Heart left ventricle (tissue), 16 donors: Measurements from ENCODE around the gene CSTF1. TPM values are rescaled to one million over a fixed set of nuclear protein-coding genes. Genes with fewer than 3 reads are reported as not detected.
A peak's percentile ranks its signal among the peaks of the same experiment; 100 is the strongest.

Experiments
- ATAC-seq, 4 donors: fragments of 200-7000 bp; cut with Tn5 transposase; one replicate each; pipeline ENCODE4 v1.9.1; 2020 to 2022; ENCODE audit warnings: moderate library complexity in 4 of 4, mild to moderate bottlenecking in 3 of 4, moderate number of reproducible peaks in 1 of 4
- DNase-seq, 5 donors: peaks; one replicate each; pipeline ENCODE4 v3.0.0-alpha.2; 2020
- H3K27ac ChIP-seq, 12 donors: fragments of 200-600 bp; sonication (generic) in 4 of 12; one replicate each; pipeline versions ENCODE4 v1.5.0 to v1.8.0; 2016 to 2022; ENCODE audit warnings: mild to moderate bottlenecking in 2 of 12
- H3K27me3 ChIP-seq, 9 donors: fragments of 200-600 bp; sonication (generic) in 2 of 9; one replicate each; pipeline versions ENCODE4 v1.5.1 to v1.8.0; 2016 to 2022; ENCODE audit warnings: mild to moderate bottlenecking in 3 of 9
- H3K36me3 ChIP-seq, 9 donors: fragments of 200-600 bp; sonication (generic) in 2 of 9; one replicate each; pipeline versions ENCODE4 v1.5.0 to v1.8.0; 2018 to 2022; ENCODE audit warnings: mild to moderate bottlenecking in 2 of 9
- H3K4me1 ChIP-seq, 12 donors: fragments of 200-600 bp; sonication (generic) in 4 of 12; one replicate each; pipeline versions ENCODE4 v1.5.0 to v1.8.0; 2016 to 2022; ENCODE audit warnings: mild to moderate bottlenecking in 3 of 12
- H3K4me3 ChIP-seq, 12 donors: fragments of 200-600 bp; sonication (generic) in 4 of 12; one replicate each; pipeline versions ENCODE4 v1.5.0 to v1.8.0; 2017 to 2022; ENCODE audit warnings: mild to moderate bottlenecking in 9 of 12, moderate library complexity in 4 of 12
- H3K9me3 ChIP-seq, 12 donors: fragments of 200-600 bp; sonication (generic) in 4 of 12; one replicate each; pipeline versions ENCODE4 v1.5.0 to v1.8.0; 2016 to 2022; ENCODE audit warnings: mild to moderate bottlenecking in 1 of 12
- POLR2A ChIP-seq, 2 donors: fragments of 450-650 bp; IDR thresholded peaks; one replicate each; pipeline ENCODE4 v1.6.1; 2017; ENCODE audit warnings: antibody characterized with exemption in 2 of 2, mild to moderate bottlenecking in 2 of 2, moderate library complexity in 2 of 2
- WGBS, 4 donors: extraction: QIAGEN DNeasy Blood & Tissue Kit in 2 of 4; methylation state at CpG; one replicate each; pipeline versions ENCODE4 v1.1.5 to v1.1.7; 2013 to 2018; 5-methylcytosine and 5-hydroxymethylcytosine counted together
- intact Hi-C, 10 donors: fragments of 100-400 bp; cut with DNase I; formaldehyde crosslinking; loops; one replicate each; pipeline versions ENCODE4 v1.11.1 to v1.14.2; 2022
- polyA plus RNA-seq, 2 donors: library from polyadenylated mRNA; stranded (reverse); fragments of 200-250 nt; gene quantifications; one replicate each; pipeline ENCODE4 v1.2.3, GENCODE V29; 2013
- total RNA-seq, 9 donors: library from RNA; depleted of rRNA in 2 of 9; stranded (reverse); fragments of >200 nt in 2 of 9; fragmentation: NEBNext Ultra II Directional in 3 of 9; extraction: Animal tissue kit (Norgen Biotek cat#: 25700) in 3 of 9; gene quantifications; one replicate each; pipeline versions ENCODE4 v1.1.0 to v1.2.4, GENCODE V29; 2016 to 2023
- TF ChIP-seq, protein P1 (sequence below), 12 donors: fragments of 200-600 bp; sonication (generic) in 4 of 12; IDR thresholded peaks; one replicate each; pipeline versions ENCODE4 v1.5.0 to v1.8.0; 2018 to 2022; ENCODE audit warnings: antibody characterized with exemption in 12 of 12, mild to moderate bottlenecking in 5 of 12
- donor health status: ischemic (EF 13 %, LVEDD 7.1; RV severe dilation, severe dysfunction).
- donor health status: healthy with polysubstance abuse.
- donor health status: DM: no; HTN: yes; CAD: no.
- donor health status: DM: no; HTN: no; CAD: no.
- donor health status: ischemic (EF 25% LVEDD 6.9; RV normal size, moderate dysfunction).
- donor health status: ischemic (EF 25% LVEDD 5.7; RV mildly dilated, moderate dysfunction).
- donor health status: healthy.
- donor health status: DM: yes; HTN: yes; CAD: no.
- donor health status: ischemic (EF 35%, LVEDD 5.7; RV mildly dilated, moderate dysfunction).
- donor health status: nonischemic (EF 11% LVEDD 7.7; RV severe dilation, severe dysfunction).
- donor health status: DM: yes; HTN: yes; CAD: no.
- donor health status: PGD.
- donor health status: ischemic (EF 29% LVEDD 5.4; RV normal size, mild dysfunction).
- donor health status: nonischemic (EF 23%, LVEDD 6.1; RV moderate dilation, normal function).

CSTF1 gene
- total and polyA plus RNA-seq, 11 donors, result 4.2 to 27.3 (median 21.4) TPM

DNA sequence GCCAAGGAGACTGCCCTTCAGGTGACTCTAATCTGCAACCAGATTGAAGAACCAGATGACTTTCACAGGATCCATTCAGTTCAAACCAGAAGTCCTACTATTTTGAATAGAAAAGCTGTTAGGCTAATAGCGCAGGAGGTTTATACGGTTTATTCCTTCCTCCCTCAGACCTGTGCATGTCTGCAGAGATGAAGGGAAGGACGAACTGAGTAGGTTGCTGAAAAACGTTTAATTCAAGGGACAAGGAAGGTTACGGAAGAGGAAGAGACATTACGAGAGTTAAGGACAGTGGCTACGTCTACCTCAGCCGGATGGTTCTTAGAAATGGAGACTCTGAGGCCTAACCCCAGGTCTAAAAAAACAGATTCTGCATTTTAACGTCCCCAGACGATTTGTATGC, 1.4 kb upstream of the CSTF1 start:
- TF ChIP-seq, protein P1, sequence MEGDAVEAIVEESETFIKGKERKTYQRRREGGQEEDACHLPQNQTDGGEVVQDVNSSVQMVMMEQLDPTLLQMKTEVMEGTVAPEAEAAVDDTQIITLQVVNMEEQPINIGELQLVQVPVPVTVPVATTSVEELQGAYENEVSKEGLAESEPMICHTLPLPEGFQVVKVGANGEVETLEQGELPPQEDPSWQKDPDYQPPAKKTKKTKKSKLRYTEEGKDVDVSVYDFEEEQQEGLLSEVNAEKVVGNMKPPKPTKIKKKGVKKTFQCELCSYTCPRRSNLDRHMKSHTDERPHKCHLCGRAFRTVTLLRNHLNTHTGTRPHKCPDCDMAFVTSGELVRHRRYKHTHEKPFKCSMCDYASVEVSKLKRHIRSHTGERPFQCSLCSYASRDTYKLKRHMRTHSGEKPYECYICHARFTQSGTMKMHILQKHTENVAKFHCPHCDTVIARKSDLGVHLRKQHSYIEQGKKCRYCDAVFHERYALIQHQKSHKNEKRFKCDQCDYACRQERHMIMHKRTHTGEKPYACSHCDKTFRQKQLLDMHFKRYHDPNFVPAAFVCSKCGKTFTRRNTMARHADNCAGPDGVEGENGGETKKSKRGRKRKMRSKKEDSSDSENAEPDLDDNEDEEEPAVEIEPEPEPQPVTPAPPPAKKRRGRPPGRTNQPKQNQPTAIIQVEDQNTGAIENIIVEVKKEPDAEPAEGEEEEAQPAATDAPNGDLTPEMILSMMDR (IDR thresholded peaks at IDR 0.05), result no peak
- no peak for TF ChIP-seq POLR2A (IDR thresholded peaks at IDR 0.05)
- intact Hi-C loops, result loop anchor here in 3 of 10 donors (5.0 to 10.0 kb wide), 3 partner anchors 34 to 184 kb away; partner anchors contain the start of genes FAM210B (in 1 of the 3) and RTF2 (in 1 of the 3)
- Histone ChIP-seq H3K4me1 (peaks cover 0 to 32% (median 20%) of the 10 kb centered on the region in 12 donors), H3K36me3 (peaks cover 0 to 34% (median 9%) of the 10 kb centered on the region in 9 donors), H3K27me3 (no peaks in the 10 kb centered on the region), H3K9me3 (no peaks in the 10 kb centered on the region), H3K27ac (no peak overlapping the region), H3K4me3 (peak overlapping the region in 10 of 12 donors; percentile 73 to 93 (median 84))
- 19 to 28% (median 25%) methylated on average over 10 of the region's 10 CpGs for WGBS, 4 donors
- ATAC-seq (no peak), DNase-seq (no peak)

DNA sequence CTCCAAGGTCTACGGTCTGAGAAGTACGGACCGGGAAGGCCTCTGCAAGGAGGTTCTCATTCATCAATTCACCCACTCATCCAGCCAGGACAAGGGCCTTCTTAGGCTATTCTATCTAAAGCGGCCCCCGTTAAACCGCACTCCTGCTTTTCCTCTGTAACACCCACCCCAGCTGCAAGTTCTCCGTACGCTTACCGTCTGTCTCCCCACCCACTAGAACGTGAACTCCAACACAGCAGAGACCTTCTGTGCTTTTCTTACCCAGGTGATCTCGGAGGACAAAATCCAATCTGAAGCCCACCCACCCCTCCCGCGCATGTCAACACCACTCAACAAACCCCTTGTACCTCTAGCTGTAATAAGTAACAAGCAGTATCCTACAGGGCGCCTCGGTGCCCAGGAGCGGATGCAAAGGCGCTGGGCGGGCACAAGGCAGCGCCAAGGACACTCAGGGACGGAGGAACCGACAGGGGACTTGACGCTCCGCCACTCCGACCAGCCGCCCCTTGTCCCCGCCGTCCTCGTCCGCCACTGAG, 781 bp upstream of the CSTF1 start:
- Histone ChIP-seq H3K36me3 (peaks cover 0 to 34% (median 14%) of the 10 kb centered on the region in 9 donors), H3K27me3 (no peaks in the 10 kb centered on the region), H3K9me3 (no peaks in the 10 kb centered on the region), H3K4me3 (peak overlapping the region; percentile 64 to 93 (median 80)), H3K27ac (peak overlapping the region; percentile 61 to 94 (median 88)), H3K4me1 (peaks cover 0 to 32% (median 20%) of the 10 kb centered on the region in 12 donors)
- no peak for DNase-seq
- TF ChIP-seq, protein P1 (IDR thresholded peaks at IDR 0.05), result no peak
- no peak for TF ChIP-seq POLR2A (IDR thresholded peaks at IDR 0.05)
- WGBS, 4 donors, result 0 to 1% (median 1%) methylated on average over 26 to 29 of the region's 29 CpGs
- intact Hi-C loops, result loop anchor here in 7 of 10 donors (1.0 to 10.0 kb wide), 7 partner anchors 32 to 183 kb away; partner anchors contain the start of genes RTF2 (in 6 of the 7) and FAM210B (in 2 of the 7)
- ATAC-seq, result peak; percentile 5 to 39 (median 34)

DNA sequence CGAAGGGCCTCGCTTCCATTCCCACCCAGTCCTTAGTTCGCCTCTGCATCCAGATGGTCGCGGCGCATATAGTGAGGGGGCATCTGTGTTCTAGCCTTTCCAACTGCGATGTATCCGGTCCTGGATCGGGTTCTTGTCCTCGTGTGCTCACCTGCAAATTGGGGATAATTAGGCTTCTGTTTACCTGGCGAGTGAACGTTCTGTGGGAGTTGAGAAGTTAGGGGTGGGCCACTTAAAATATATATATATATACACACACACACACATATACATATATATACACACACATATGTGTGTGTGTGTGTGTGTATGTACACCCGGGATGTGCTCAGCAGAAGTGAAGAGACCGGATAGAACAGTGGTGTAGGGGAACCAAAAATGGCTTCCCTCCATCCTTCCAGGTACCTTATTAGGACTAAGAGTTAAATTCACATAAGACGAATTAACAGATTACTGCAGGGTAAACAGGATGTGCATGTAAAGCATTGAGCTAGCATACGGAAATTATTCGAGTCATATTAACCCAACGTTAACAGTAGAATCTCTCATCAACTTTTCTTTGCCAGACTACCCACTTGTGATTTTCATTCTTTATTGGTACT, 537 bp downstream of the CSTF1 start:
- intact Hi-C loops, result loop anchor here in 7 of 10 donors (1.0 to 10.0 kb wide), 7 partner anchors 34 to 182 kb away; partner anchors contain the start of genes RTF2 (in 6 of the 7) and FAM210B (in 2 of the 7)
- Histone ChIP-seq H3K27ac (peak overlapping the region; percentile 61 to 94 (median 88)), H3K4me1 (peaks cover 0 to 32% (median 20%) of the 10 kb centered on the region in 12 donors), H3K27me3 (no peaks in the 10 kb centered on the region), H3K36me3 (peaks cover 0 to 36% (median 28%) of the 10 kb centered on the region in 9 donors), H3K9me3 (no peaks in the 10 kb centered on the region), H3K4me3 (peak overlapping the region; percentile 64 to 93 (median 80))
- ATAC-seq (peak in 1 of 4 donors; percentile 14), DNase-seq (no peak)
- WGBS, 4 donors, result 2 to 3% (median 2%) methylated on average over 16 to 18 of the region's 18 CpGs
- no peak for TF ChIP-seq POLR2A (IDR thresholded peaks at IDR 0.05)

DNA sequence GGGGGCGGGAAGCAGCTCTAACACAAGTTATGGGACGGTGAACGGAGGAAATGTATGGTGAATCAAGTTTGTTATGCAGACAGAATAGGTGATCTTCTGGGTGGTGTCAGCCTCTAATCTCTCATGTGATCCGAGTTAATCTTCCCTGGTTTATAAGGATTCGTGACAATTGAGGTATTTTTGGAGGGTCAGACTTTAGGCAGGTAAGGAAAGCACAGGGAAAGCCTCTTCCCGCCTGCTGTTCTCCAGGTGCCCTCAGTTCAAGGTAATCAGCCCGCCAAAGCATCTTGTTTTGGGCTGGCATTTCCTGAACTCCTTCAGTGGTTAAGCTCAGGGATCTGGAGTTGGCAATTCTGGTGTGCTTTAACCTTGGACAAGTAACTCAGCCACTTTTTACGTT, 1.2 kb downstream of the CSTF1 start:
- intact Hi-C loops, result loop anchor here in 6 of 10 donors (2.0 to 10.0 kb wide), 5 partner anchors 35 to 181 kb away; partner anchors contain the start of genes RTF2 (in 5 of the 6) and FAM210B (in 2 of the 6)
- no peaks in the 10 kb centered on the region for H3K9me3 ChIP-seq
- peaks cover 0 to 39% (median 34%) of the 10 kb centered on the region in 9 donors for H3K36me3 ChIP-seq
- ATAC-seq (no peak), DNase-seq (no peak)
- H3K4me1 ChIP-seq, result peaks cover 0 to 32% (median 20%) of the 10 kb centered on the region in 12 donors
- peak overlapping the region in 10 of 12 donors; percentile 73 to 93 (median 84) for H3K4me3 ChIP-seq
- 68 to 77% (median 71%) methylated on average over 8 of the region's 8 CpGs for WGBS, 4 donors
- H3K27ac ChIP-seq, result no peak overlapping the region
- TF ChIP-seq, protein P1 (IDR thresholded peaks at IDR 0.05), result no peak
- TF ChIP-seq POLR2A (IDR thresholded peaks at IDR 0.05), result no peak
- H3K27me3 ChIP-seq, result no peaks in the 10 kb centered on the region
